Stomach smooth muscle (tissue), 2 donors: ENCODE results near the gene BIRC7.

Experiments
- H3K27ac ChIP-seq: one replicate; pipeline ENCODE4 v1.7.0; 2013; ENCODE audit warnings: mild to moderate bottlenecking, low read length, inconsistent platforms
- H3K27me3 ChIP-seq, 2 donors: one replicate each; pipeline ENCODE4 v1.7.0; 2013; ENCODE audit warnings: low read length in 2 of 2; ENCODE audit not compliant: insufficient read depth in 2 of 2, control insufficient read depth in 1 of 2
- H3K36me3 ChIP-seq, 2 donors: one replicate each; pipeline ENCODE4 v1.7.0; 2013; ENCODE audit warnings: low read length in 2 of 2; ENCODE audit not compliant: control insufficient read depth in 2 of 2, insufficient read depth in 2 of 2
- H3K4me1 ChIP-seq: one replicate; pipeline ENCODE4 v1.7.0; 2013; ENCODE audit warnings: low read length; ENCODE audit not compliant: control insufficient read depth, insufficient read depth
- H3K4me3 ChIP-seq, 2 donors: one replicate each; pipeline ENCODE4 v1.7.0; 2013; ENCODE audit warnings: low read length in 2 of 2
- H3K9ac ChIP-seq, 2 donors: one replicate each; pipeline ENCODE4 v1.7.0; 2013; ENCODE audit warnings: low read length in 2 of 2, mild to moderate bottlenecking in 1 of 2
- H3K9me3 ChIP-seq, 2 donors: one replicate each; pipeline ENCODE4 v1.7.0; 2013; ENCODE audit warnings: low read length in 2 of 2; ENCODE audit not compliant: control insufficient read depth in 2 of 2
- donor health status: healthy.
- donor health status: Pancreatic carcinoma.

Gene BIRC7, protein sequence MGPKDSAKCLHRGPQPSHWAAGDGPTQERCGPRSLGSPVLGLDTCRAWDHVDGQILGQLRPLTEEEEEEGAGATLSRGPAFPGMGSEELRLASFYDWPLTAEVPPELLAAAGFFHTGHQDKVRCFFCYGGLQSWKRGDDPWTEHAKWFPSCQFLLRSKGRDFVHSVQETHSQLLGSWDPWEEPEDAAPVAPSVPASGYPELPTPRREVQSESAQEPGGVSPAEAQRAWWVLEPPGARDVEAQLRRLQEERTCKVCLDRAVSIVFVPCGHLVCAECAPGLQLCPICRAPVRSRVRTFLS

DNA sequence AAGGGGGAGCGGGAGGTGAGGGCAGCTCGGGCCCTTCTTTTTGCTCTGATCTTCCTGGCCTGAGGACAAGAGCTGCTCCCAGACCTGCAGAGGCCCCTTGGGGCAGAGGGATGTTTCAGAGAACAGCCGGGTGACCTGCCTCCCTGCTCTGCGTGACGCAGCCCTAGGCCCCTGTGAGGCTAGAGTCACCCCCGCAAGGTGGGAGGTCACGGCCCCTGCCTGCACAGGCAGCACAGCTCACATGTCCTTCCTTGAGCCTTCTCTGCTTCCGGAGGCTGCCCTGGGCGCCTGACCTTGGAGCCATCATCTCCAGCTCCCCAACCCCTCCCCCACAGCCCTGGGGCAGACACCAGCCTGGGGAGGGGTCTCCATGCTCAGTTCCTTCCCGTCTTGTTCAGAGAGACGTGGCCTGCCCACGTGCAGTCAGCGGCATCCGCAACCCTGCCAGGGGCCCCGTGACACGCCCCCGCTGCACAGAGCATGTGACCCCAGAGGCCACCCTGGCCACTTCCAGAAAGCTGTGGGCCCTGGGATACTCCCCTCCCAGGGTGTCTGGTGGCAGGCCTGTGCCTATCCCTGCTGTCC, at the start of gene BIRC7:
BIRC7 (plus strand) TSS at position 507 of the 585 bp plus-strand sequence. CDS start 192 bp downstream, outside the sequence.
- Histone ChIP-seq H3K9ac (no peak within 1 kb of the TSS), H3K27ac (no peak within 1 kb of the TSS), H3K27me3 (peaks cover 5 to 8% of the 10 kb centered on the region in 2 donors), H3K4me3 (no peak within 1 kb of the TSS), H3K36me3 (no peaks in the 10 kb centered on the region), H3K4me1 (peaks cover 4% of the 10 kb centered on the region), H3K9me3 (no peaks in the 10 kb centered on the region)

DNA sequence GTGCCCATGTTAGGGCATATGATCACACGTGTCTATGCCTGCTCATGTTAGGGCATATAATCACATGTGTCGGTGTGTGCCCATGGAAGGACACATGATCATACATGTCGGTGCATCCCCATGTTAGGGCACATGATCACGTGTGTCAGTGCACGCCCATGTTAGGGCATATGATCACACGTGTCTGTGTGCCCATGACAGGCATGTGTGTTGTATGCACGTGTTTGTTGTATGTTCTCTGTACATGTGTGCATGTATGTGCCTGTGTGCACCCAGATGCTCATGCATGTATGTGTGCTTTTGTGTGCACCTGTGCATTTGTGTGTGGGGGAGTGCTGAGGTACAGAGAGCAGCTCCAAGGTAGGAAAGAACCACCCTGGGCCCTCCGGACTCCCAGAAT, 49.6 kb upstream of the BIRC7 start:
- Histone ChIP-seq H3K9me3 (no peaks in the 10 kb centered on the region), H3K27me3 (peaks cover 6 to 9% of the 10 kb centered on the region in 2 donors), H3K4me3 (no peak overlapping the region), H3K9ac (no peak overlapping the region), H3K4me1 (no peaks in the 10 kb centered on the region), H3K36me3 (no peaks in the 10 kb centered on the region), H3K27ac (no peak overlapping the region)

DNA sequence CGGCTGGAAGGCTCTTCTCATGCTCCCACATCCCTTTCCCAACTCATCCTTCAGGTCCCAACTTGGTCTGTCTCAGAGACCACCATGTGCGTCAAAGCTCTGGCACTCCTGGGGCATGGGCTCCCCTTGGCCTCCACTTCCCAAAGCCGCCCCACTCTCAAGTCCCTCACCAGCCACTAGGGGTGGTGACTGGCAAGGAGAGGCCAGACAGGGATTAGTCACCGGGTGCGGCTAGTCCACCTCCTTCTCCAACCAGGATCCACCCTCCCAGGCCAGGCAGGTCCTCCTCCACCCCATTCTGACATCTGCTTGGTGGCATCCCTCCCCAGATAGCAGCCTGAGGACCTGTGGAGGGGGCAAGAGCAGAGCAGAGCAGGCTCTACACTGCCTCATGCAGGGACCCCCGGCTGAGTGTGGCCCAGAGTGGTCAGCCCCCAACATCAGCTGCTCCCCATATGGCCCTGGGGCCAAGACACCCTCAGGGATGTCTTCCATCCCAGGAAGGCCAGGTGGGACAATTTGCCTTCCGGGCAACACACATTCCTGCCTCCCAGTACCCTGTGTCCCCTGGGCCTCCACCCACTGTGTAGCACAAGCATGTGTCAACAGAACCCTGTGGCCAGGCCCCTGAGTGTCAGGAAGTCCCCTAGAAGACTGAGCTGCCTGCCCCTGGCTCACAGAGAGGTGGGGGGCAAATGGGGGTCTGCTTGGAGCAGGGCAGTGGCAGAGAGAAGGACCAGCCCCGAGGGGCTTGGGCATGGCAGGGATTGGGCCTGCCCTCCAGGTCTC, 49.0 kb upstream of the BIRC7 start:
- Histone ChIP-seq H3K36me3 (no peaks in the 10 kb centered on the region), H3K4me3 (no peak overlapping the region)

DNA sequence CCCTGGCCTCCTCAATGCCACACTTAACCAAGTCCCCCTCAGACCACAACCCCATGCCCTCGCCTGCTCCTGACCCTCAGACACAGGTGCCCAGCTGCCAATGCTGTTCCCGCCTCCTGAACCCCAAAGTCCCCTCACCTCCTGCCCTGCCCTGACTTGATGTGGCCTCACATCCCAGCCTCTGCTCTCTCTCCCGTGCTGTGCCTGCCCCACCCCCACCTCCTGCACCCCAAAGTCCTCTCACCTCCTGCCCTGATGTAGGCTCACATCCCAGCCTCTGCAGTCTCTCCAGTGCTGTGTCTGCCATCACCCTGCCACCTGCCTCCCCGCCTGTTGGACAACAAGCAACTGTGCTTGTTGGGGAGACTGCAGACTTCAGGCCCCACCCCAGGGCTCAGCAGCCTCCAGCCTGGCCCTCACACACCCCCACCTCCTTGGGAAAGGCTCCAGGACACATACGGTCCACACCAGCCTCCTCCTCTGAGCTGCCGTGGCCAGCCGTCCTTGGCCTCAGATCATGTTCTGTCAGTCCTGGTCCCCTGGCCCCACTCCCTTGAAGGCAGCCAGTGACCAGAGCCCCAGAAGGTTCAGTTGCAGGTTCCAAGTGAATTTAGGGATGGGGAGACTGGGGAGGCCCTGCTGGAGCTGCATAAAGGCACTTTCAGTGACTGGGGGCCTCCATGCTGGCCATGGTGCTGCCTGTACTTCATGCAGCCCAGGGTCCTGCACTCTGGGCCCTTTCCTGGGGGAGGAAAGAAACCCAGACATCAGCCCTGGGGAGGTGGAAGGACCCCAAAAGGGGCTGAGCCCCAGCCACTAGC, 48.2 kb upstream of the BIRC7 start:
- H3K9ac ChIP-seq: no peak overlapping the region

More for the DNA sequence above, 49.0 kb upstream of the BIRC7 start:
- Histone ChIP-seq H3K27me3 (peaks cover 4 to 9% of the 10 kb centered on the region in 2 donors), H3K9ac (no peak overlapping the region), H3K4me1 (no peaks in the 10 kb centered on the region), H3K27ac (no peak overlapping the region), H3K9me3 (no peaks in the 10 kb centered on the region)

DNA sequence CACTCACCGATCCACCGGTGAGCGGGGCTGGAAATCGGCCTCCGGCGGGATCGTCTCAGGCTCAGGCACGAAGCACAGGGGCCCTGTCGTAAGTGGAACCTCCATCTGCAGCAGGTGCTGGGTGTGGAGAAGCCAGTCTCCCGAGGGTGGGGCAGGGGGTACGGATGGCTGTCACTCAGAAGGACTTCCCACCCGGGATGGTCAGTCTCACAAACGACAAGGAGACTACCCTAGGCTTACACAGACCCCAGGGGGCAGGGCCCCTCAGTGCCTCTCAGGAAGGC, 47.6 kb upstream of the BIRC7 start:
- Histone ChIP-seq H3K9me3 (no peaks in the 10 kb centered on the region), H3K27ac (no peak overlapping the region), H3K27me3 (peaks cover 2 to 6% of the 10 kb centered on the region in 2 donors), H3K36me3 (no peaks in the 10 kb centered on the region), H3K9ac (no peak overlapping the region), H3K4me3 (no peak overlapping the region), H3K4me1 (no peaks in the 10 kb centered on the region)

More for the DNA sequence above, 48.2 kb upstream of the BIRC7 start:
- H3K4me1 ChIP-seq: no peaks in the 10 kb centered on the region
- H3K4me3 ChIP-seq: no peak overlapping the region
- no peak overlapping the region for H3K27ac ChIP-seq
- H3K9me3 ChIP-seq: no peaks in the 10 kb centered on the region
- H3K27me3 ChIP-seq: peaks cover 4 to 9% of the 10 kb centered on the region in 2 donors
- no peaks in the 10 kb centered on the region for H3K36me3 ChIP-seq

DNA sequence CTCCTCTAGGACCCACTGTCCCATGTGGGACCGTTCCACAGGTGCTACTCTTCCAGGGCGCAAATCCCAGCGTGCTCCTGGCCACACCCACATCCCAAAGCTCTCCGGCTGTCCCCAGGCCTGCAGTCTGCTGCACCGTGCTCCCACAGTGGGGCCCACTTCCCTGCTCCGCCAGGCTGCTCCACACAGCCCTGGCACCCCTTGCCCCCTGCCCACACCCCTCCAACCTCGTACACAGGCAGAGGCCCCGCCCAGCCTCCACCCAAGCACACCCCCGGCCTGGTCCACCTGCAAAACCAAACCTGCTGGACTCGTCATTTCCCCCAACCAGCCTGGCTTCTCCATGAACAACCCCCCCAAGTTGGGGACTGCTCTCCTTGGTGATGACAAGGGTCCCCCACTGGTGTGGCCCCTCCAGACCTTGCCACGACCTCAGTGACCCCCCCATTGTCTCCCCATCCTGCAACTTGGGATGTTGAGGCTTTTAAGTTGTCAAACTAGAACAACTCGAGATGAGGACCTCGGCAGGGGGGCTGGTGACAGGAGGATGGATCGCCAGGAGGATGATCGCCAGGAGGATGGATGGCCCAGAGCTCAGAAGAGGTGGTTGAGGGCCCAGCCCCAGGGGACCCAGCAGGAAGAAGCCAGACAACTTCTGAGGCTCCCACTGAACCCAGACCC, 46.9 kb upstream of the BIRC7 start:
- Histone ChIP-seq H3K4me3 (no peak overlapping the region), H3K27me3 (no peaks in the 10 kb centered on the region), H3K4me1 (no peaks in the 10 kb centered on the region), H3K9ac (no peak overlapping the region), H3K27ac (no peak overlapping the region), H3K9me3 (no peaks in the 10 kb centered on the region), H3K36me3 (no peaks in the 10 kb centered on the region)

DNA sequence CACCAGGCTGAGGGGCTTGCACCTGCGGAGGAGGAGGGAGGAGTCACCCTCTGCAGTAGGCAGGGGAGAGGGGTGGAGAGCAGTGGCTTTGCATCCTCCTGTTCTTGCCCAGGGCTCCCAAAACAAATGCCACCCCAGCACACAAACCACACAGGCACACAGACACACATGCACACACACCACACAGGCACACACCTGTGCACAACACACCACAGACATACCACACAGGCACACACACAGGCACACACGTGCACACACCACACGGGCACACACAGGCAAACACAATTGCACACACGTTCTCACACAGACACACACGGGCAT, 46.4 kb upstream of the BIRC7 start:
- H3K27me3 ChIP-seq: no peaks in the 10 kb centered on the region
- H3K27ac ChIP-seq: no peak overlapping the region
- no peaks in the 10 kb centered on the region for H3K36me3 ChIP-seq
- no peaks in the 10 kb centered on the region for H3K4me1 ChIP-seq
- no peak overlapping the region for H3K4me3 ChIP-seq
- H3K9me3 ChIP-seq: no peaks in the 10 kb centered on the region
- H3K9ac ChIP-seq: no peak overlapping the region

DNA sequence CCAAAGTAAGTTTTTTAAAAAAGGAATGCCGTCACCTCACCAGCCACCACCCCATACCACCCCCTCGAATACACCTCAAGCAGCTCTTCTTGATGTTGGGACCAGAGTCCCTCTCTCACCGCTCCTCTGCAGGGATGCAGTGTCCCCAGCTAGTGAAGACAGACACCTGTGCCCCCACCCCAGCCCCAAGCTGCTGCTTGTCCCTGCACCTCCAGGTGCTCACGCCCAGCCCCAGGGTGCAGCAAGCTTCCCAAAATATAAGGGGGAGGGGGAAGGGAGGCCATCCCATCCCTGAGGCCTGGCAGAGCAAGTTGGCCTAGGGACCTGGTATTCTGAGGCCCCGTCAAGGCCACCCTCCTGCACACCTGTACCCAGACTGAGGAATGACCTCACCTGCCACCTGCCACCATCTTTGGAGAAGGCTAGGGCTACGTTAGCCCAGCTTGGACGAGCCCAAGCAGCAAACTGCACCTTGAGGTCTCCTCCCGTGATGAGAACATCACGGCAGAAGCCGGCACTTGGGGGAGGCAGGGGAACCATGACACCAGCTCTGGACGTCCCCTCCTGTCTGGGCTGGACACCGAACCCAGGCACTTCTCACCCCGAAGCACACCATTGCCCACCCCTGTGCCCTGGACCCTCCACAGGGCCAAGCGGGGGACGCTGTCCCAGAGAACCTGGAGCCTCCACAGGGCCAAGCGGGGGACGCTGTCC, 45.7 kb upstream of the BIRC7 start:
- no peaks in the 10 kb centered on the region for H3K9me3 ChIP-seq
- no peak overlapping the region for H3K27ac ChIP-seq
- no peak overlapping the region for H3K9ac ChIP-seq
- peaks cover 2 to 3% of the 10 kb centered on the region in 2 donors for H3K36me3 ChIP-seq
- no peaks in the 10 kb centered on the region for H3K4me1 ChIP-seq
- H3K27me3 ChIP-seq: no peaks in the 10 kb centered on the region
- no peak overlapping the region for H3K4me3 ChIP-seq

DNA sequence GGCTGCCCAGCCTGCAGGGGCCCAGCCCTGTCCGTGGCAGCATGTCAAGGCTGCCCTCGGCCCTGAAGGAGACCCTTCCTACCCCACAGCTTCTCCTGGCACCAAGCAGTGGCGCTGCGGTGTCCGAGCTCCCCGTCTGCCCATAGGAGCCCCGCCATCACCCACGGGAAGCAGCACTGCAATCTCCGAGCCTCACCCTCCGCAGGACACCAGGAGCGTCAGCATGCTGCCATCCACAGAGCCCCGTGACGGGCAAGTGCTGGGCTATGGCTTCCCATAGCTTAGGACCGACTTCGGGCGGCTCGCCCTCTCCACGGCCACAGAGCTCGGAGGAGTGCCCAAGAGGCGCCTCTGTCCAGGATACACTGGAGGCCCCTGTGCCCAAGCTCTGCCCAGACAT, 44.9 kb upstream of the BIRC7 start:
- Histone ChIP-seq H3K4me1 (no peaks in the 10 kb centered on the region), H3K9me3 (no peaks in the 10 kb centered on the region), H3K4me3 (no peak overlapping the region), H3K36me3 (peaks cover 8 to 9% of the 10 kb centered on the region in 2 donors), H3K27me3 (no peaks in the 10 kb centered on the region), H3K27ac (no peak overlapping the region), H3K9ac (no peak overlapping the region)

DNA sequence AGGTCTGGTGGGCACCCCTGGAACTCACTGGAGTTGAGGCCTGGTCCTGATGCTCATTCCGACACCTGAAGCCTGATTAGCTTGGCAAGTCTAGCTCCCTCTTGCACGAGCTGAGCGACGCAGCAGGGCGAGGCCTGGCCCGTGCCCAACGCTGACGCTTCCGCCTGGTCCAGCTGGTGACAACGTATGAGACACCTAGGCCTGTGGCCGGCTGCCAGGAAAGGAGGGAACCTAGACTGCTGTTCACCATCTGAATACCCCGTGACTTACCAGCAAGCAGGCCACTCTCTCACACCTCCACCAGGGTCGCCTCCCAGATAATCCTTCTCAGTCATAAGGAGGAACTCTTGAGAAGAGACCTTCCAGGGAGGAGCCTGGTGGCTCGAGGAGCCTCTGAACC, 44.3 kb upstream of the BIRC7 start:
- H3K36me3 ChIP-seq: peaks cover 8 to 9% of the 10 kb centered on the region in 2 donors
- no peak overlapping the region for H3K9ac ChIP-seq
- H3K4me1 ChIP-seq: no peaks in the 10 kb centered on the region
- no peak overlapping the region for H3K27ac ChIP-seq
- H3K27me3 ChIP-seq: no peaks in the 10 kb centered on the region
- H3K4me3 ChIP-seq: no peak overlapping the region
- no peaks in the 10 kb centered on the region for H3K9me3 ChIP-seq
